HG03066 (cell line): ENCODE measurements around the gene MSANTD7.
"Not testable (repeated sequence)": the region's sequence is repeated elsewhere in the genome, so short reads cannot be mapped to it uniquely, and the experiment has no call there.

Experiments
- ATAC-seq: cut with Tn5 transposase; IDR thresholded peaks from one replicate; pipeline ENCODE4 v1.9.1; 2021; ENCODE audit warnings: low read depth; ENCODE audit not compliant: unreplicated experiment

Gene MSANTD7

GRCh38 chr10:14837003-14837756 lies 926 bp upstream of the MSANTD7 start:
- ATAC-seq: no peak

- ATAC-seq: peak; percentile 2
Measured at GRCh38 chr10:14838582-14839304, 637 bp downstream of the MSANTD7 start.

GRCh38 chr10:14839305-14839695 lies 1.2 kb downstream of the MSANTD7 start:
- no peak for ATAC-seq

DNA sequence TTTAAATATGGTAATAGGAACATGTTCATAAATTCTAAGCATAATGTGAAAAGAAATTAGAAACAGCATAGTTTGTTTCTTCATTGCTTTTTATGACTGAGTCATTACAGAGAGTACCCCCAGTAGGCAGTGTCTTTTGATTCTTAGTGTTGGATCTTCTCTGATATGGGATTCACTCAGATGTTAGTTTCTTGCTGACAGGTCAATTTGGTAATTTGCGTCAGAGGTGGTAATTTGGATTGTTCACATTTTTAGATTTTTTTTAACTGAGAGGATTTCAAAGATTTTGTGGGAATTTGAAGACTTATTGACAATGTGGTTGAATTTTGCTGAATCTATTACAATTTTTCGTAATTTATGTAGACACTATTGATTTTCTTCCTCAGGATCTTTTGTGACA lies 2.1 kb downstream of the MSANTD7 start:
- ATAC-seq: no peak

GRCh38 chr10:14843327-14843988 lies 5.4 kb downstream of the MSANTD7 start:
- ATAC-seq: no peak

GRCh38 chr10:14844948-14845347 lies 6.8 kb downstream of the MSANTD7 start:
- ATAC-seq: no peak

DNA sequence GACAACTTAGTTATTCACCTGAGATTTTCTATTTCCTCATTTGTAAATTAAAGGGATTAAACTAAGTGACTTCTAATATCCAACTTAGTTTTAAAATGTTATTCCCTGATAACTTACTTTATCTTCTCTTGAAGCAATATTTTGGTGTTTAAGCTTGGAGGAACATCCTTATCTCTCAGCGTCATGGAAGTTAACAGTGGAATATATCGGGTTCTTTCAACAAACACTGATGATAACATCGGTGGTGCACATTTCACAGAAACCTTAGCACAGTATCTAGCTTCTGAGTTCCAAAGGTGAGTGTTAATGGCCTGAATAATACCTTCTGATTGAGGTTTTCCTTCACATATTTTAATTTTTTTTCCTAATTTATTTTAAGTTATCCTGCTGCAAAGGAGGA lies 14.1 kb downstream of the MSANTD7 start:
- ATAC-seq: no peak

DNA sequence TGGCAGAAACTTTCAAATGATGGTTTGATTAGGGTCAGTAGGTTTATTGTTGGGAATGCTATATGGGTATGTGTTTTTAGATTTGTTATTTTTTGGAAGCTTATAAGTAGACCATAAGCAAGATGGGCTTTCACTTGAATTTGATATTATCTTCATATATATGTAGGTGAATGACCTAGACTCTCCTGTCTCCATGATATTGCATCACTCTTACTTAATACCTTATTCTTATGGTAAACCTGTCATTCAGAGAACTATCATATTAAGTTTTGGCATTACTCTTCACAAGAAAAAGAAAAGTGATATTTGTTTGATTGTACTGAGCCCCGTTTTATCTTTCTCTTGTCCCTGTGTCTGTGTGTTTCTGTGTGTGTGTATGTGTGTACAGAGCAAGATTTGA lies 17.3 kb downstream of the MSANTD7 start:
- no peak for ATAC-seq

- ATAC-seq: no peak
Measured at GRCh38 chr10:14858338-14858960, 20.3 kb downstream of the MSANTD7 start.

DNA sequence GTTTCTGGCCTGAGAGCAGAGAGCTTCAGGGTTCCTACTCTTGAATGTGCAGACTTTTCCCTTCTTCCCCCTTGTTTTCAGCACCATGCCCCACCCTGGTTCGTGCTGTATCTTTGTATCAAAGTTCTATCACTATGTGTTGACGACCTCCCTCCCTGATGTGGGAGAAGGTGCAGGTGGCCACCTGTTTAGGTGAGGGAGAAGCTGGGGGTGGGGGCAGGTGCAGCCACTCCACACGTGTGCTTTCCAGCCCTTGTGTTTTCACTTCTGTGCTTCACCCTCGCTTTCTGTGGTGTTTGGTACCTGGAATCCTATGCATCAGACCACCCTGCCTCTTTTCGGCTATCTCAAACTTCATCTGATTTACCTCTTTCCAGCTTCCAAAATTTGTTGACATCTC lies 20.9 kb downstream of the MSANTD7 start:
- no peak for ATAC-seq

DNA sequence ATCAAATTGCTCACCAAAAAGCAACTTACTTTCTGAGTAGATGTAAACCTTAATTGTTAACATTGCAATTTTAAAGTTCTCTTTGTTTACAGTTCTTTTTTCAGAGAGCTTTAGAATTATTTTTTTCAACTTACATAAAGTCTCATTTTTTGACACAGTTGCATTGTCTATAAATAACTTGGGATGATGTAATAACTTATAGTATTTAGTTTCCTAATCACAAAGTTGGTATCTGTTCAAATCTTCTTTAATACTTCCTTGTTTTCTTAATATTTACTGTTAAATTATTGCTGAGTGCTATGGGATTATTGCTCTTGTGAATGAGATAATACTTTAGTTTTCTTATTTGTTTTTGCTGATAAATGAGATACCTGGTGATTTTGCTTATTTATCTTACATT lies 21.7 kb downstream of the MSANTD7 start:
- no peak for ATAC-seq

GRCh38 chr10:14860791-14861190 lies 22.7 kb downstream of the MSANTD7 start:
- ATAC-seq: no peak

DNA sequence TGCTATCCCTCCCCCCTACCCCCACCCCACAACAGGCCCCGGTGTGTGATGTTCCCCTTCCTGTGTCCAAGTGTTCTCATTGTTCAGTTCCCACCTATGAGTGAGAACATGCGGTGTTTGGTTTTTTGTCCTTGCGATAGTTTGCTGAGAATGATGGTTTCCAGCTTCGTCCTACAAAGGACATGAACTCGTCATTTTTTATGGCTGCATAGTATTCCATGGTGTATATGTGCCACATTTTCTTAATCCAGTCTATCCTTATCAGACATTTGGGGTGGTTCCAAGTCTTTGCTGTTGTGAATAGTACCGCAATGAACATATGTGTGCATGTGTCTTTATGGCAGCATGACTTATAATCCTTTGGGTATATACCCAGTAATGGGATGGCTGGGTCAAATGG lies 26.4 kb downstream of the MSANTD7 start:
- not testable (repeated sequence) for ATAC-seq

DNA sequence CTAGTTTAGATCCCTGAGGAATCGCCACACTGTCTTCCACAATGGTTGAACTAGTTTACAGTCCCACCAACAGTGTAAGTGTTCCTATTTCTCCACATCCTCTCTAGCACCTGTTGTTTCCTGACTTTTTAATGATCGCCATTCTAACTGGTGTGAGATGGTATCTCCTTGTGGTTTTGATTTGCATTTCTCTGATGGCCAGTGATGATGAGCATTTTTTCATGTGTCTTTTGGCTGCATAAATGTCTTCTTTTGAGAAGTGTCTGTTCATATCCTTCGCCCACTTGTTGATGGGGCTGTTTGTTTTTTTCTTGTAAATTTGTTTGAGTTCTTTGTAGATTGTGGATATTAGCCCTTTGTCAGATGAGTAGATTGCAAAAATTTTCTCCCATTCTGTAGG lies 26.8 kb downstream of the MSANTD7 start:
- ATAC-seq: not testable (repeated sequence)

DNA sequence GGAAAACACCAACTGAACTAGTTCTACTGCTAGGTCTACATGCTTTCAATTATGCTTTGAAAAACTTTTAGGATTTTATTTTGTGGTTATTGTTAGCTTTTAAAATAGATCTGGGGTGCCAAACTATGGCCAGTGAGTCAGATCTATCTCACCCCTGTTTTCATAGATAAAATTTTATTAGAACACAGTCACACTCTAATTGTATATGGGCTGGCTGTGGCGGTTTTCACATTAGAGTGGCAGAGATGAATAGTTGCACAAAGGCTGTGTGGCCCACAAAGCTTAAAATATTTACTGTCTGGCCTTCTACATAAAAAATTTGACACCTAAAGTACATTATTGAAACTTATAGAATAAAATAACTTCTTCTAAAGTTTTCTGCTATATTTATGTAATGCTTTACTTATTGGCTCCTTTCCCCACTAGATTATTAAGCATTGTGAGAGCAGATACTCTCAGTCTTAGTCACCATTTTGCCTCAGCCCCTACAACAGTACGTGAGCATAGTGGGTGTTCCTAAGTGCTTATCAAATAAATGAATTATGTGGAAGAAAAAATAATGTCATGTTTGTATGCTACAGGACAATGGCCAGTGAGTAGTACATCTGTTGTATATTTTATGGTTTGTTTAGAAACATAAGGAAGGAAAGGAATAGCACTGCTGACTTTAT lies 35.1 kb downstream of the MSANTD7 start:
- no peak for ATAC-seq

GRCh38 chr10:14875941-14876340 lies 37.8 kb downstream of the MSANTD7 start:
- no peak for ATAC-seq

- no peak for ATAC-seq
Measured at GRCh38 chr10:14876764-14877163, 38.7 kb downstream of the MSANTD7 start.

DNA sequence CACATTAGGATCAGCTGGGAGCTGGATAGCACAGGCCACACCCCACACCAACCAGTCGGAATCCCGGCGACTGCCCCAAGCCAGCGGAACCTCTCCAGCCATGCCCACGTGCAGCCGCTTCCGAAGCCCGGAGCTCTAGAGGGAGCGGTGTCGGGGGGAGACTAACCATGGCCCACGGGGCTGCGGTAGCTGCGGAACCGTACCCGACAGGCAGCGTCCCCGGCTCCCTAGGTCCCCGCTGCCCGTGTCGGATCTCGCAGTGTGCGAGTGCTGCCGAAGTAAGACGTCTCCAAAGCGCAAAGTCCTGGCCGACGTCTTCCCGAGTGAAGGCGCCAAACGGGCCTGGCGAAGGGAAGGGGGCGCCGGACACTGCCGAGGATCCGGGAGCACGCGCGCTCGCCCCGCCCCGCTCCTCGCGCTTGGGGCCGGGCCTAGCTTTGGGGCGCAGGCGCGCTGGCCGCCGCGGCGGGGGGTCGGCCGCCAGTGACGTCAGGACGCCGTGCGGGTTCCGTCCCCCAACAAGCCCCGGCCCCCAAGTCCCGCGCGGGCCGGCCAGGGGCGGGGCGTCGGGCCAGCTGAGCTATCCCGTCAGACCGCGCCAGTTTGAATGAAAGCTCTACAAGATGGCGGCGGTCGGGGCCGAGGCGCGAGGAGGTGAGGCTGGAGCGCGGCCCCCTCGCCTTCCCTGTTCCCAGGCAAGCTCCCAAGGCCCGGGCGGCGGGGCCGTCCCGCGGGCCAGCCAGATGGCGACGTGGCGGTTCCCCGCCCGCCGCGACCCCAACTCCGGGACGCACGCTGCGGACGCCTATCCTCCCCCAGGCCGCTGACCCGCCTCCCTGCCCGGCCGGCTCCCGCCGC lies 40.4 kb downstream of the MSANTD7 start, which contains the start of gene SUV39H2:
TSS of gene SUV39H2 (plus strand) at position 601 of the 858 bp plus-strand sequence. CDS start at position 624, 23 bp downstream.
- peak; percentile 86 for ATAC-seq

DNA sequence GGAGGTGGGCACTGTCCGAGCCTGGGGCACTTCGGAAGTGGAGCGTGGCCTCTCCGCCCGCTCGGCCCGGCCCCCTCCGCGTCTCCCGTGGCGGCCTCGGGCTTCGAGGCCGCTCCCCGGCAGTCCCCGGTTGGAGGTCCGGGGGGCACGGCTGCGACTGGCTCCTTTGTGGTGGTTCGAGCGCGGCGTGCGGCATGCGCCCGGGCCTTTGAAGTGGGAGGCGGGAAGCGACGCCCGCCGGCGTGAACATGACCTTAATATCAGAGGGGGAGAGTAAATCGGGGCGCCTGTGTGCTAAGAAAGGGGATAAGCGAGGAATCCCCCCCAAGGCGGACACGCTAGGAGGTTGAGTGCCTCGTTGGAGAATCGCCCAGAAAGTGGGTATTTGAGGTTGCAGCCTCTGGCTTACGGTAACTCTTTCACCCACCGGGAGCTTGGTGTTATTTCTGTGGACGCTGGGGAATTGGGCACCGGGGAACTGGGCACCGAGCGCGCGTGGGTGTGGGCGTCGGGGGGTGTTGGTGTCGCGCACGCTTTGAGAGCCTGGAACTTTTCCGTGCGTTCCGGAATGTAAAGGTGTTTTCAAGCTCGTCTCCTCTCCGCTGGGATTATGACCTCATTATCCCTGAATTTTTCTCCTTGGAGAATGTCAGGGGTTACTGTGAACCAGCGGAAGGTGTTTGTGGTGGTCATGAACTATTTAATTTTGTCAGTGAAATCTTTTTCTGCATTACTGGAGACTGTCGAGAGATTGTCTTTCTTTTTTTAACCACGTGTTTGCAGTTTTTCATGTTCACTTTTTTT lies 41.2 kb downstream of the MSANTD7 start:
- ATAC-seq: no peak
